HL-60 (cell line): ENCODE measurements around the gene VPS13D.

ENCODE experiments used
- DNase-seq, 2 experiments: peaks; one replicate each; pipeline ENCODE4 v3.0.0-alpha.2; 2010 to 2020; ENCODE audit warnings: low read depth in 1 of 2, low spot score in 1 of 2
- H3K27ac ChIP-seq: fragments of 250-450 bp; sonication (Bioruptor Pico); replicated peaks from 2 replicates; pipeline ENCODE4 v1.5.1; 2020; ENCODE audit warnings: mild to moderate bottlenecking, moderate library complexity
- H3K27me3 ChIP-seq: fragments of 250-450 bp; sonication (Bioruptor Pico); 2 replicates; pipeline ENCODE4 v1.5.1; 2021; ENCODE audit warnings: mild to moderate bottlenecking, moderate library complexity; ENCODE audit not compliant: insufficient read depth, poor library complexity, severe bottlenecking
- H3K4me3 ChIP-seq: replicated peaks from 2 replicates; pipeline ENCODE4 v1.5.1; 2011; ENCODE audit warnings: mild to moderate bottlenecking, control low read depth, low read length; ENCODE audit not compliant: insufficient read depth
- CTCF ChIP-seq: IDR thresholded peaks from one replicate; pipeline ENCODE4 v1.5.1; 2011; ENCODE audit warnings: low read length, control low read depth, inconsistent platforms; ENCODE audit not compliant: insufficient read depth
- GABPA ChIP-seq: IDR thresholded peaks from 2 replicates; pipeline ENCODE4 v1.6.1; 2012; ENCODE audit warnings: low read depth
- POLR2AphosphoS5 ChIP-seq: IDR thresholded peaks from 2 replicates; pipeline ENCODE4 v1.6.1; 2012; ENCODE audit warnings: low read depth
- REST ChIP-seq: IDR thresholded peaks from 2 replicates; pipeline ENCODE4 v1.6.1; 2012; ENCODE audit warnings: low read depth; ENCODE audit not compliant: insufficient replicate concordance
- SPI1 ChIP-seq: IDR thresholded peaks from 2 replicates; pipeline ENCODE4 v1.6.1; 2012; ENCODE audit warnings: low read depth, mild to moderate bottlenecking, borderline replicate concordance

VPS13D gene

GRCh38 chr1:12477314-12477713 is 247.5 kb downstream of the VPS13D start:
- no peak for DNase-seq
- TF ChIP-seq SPI1 (no peak), REST (no peak), GABPA (no peak), POLR2AphosphoS5 (no peak), CTCF (no peak)
- Histone ChIP-seq H3K4me3 (no peak overlapping the region), H3K27me3 (no peaks in the 10 kb centered on the region), H3K27ac (no peak overlapping the region)

- no peak for DNase-seq
- TF ChIP-seq GABPA (no peak), REST (no peak), SPI1 (no peak), CTCF (no peak), POLR2AphosphoS5 (no peak)
- Histone ChIP-seq H3K4me3 (no peak overlapping the region), H3K27ac (no peak overlapping the region), H3K27me3 (no peaks in the 10 kb centered on the region)
Measured at GRCh38 chr1:12477936-12478611, 248.2 kb downstream of the VPS13D start.

GRCh38 chr1:12478612-12478985 is 248.8 kb downstream of the VPS13D start:
- Histone ChIP-seq H3K27me3 (no peaks in the 10 kb centered on the region), H3K4me3 (no peak overlapping the region), H3K27ac (no peak overlapping the region)
- TF ChIP-seq CTCF (no peak), SPI1 (no peak), REST (no peak), GABPA (no peak)
- DNase-seq = no peak
